Measurements from ENCODE around the gene TECTA. TPM values are rescaled to one million over a fixed set of nuclear protein-coding genes. Genes with fewer than 3 reads are reported as not detected.

TECTA gene
- total and polyA plus RNA-seq, 12 donors = 0.58 to 5.9 (median 1.3) TPM

DNA sequence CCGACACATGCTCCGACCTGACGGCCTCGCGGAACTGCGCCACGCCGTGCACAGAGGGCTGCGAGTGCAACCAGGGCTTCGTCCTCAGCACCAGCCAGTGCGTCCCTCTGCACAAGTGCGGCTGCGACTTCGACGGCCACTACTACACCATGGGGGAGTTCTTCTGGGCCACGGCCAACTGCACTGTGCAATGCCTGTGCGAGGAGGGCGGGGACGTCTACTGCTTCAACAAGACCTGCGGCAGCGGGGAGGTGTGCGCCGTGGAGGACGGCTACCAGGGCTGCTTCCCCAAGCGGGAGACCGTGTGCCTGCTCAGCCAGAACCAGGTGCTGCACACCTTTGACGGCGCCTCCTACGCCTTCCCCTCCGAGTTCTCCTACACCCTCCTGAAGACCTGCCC is 26.8 kb downstream of the TECTA start:
- 94 to 98% (median 96%) methylated on average over 30 of the region's 30 CpGs for WGBS, 4 donors
- no peaks in the 10 kb centered on the region for H3K9me3 ChIP-seq (replicated peaks in 1 of 3)
- H3K4me1 ChIP-seq (replicated peaks in 1 of 2) = no peaks in the 10 kb centered on the region
- no peak overlapping the region for H3K27ac ChIP-seq
- intact Hi-C loops (cut with DNase I) = no loop called here
- no peak for TF ChIP-seq POLR2A (IDR thresholded peaks at IDR 0.05)
- no peak for TF ChIP-seq CTCF (IDR thresholded peaks at IDR 0.05)
- H3K36me3 ChIP-seq (replicated peaks in 1 of 2) = no peaks in the 10 kb centered on the region
- H3K4me3 ChIP-seq = no peak overlapping the region
- DNase-seq = no peak
- H3K27me3 ChIP-seq = no peaks in the 10 kb centered on the region

GRCh38 chr11:121129362-121130340 is 28.6 kb downstream of the TECTA start:
- no peaks in the 10 kb centered on the region for H3K36me3 ChIP-seq (replicated peaks in 1 of 2)
- no peak for DNase-seq
- no peaks in the 10 kb centered on the region for H3K4me1 ChIP-seq (replicated peaks in 1 of 2)
- no peaks in the 10 kb centered on the region for H3K27me3 ChIP-seq
- no peak overlapping the region for H3K27ac ChIP-seq
- no peak overlapping the region for H3K4me3 ChIP-seq
- H3K9me3 ChIP-seq (replicated peaks in 1 of 3) = no peaks in the 10 kb centered on the region
- intact Hi-C loops (cut with DNase I) = no loop called here
- TF ChIP-seq CTCF (IDR thresholded peaks at IDR 0.05) (no peak), POLR2A (IDR thresholded peaks at IDR 0.05) (no peak)
- 91 to 95% (median 94%) methylated on average over 28 to 29 of the region's 29 CpGs for WGBS, 4 donors

GRCh38 chr11:121131656-121132055 is 30.6 kb downstream of the TECTA start:
- 89 to 93% (median 91%) methylated on average over 6 of the region's 6 CpGs for WGBS, 4 donors

More at GRCh38 chr11:121131656-121132055, 30.6 kb downstream of the TECTA start:
- no peak for DNase-seq
- no peaks in the 10 kb centered on the region for H3K9me3 ChIP-seq (replicated peaks in 1 of 3)
- H3K36me3 ChIP-seq (replicated peaks in 1 of 2) = no peaks in the 10 kb centered on the region
- no peak for TF ChIP-seq POLR2A (IDR thresholded peaks at IDR 0.05)
- no peak for TF ChIP-seq CTCF (IDR thresholded peaks at IDR 0.05)
- no peaks in the 10 kb centered on the region for H3K27me3 ChIP-seq
- H3K4me3 ChIP-seq = no peak overlapping the region
- intact Hi-C loops (cut with DNase I) = no loop called here
- no peaks in the 10 kb centered on the region for H3K4me1 ChIP-seq (replicated peaks in 1 of 2)
- H3K27ac ChIP-seq = no peak overlapping the region
